ENCODE data around the gene CGRRF1. TPM values are rescaled to one million over a fixed set of nuclear protein-coding genes. Genes with fewer than 3 reads are reported as not detected.

Gene CGRRF1
- total RNA-seq (28.3 TPM), polyA plus RNA-seq (17.0 TPM)

DNA sequence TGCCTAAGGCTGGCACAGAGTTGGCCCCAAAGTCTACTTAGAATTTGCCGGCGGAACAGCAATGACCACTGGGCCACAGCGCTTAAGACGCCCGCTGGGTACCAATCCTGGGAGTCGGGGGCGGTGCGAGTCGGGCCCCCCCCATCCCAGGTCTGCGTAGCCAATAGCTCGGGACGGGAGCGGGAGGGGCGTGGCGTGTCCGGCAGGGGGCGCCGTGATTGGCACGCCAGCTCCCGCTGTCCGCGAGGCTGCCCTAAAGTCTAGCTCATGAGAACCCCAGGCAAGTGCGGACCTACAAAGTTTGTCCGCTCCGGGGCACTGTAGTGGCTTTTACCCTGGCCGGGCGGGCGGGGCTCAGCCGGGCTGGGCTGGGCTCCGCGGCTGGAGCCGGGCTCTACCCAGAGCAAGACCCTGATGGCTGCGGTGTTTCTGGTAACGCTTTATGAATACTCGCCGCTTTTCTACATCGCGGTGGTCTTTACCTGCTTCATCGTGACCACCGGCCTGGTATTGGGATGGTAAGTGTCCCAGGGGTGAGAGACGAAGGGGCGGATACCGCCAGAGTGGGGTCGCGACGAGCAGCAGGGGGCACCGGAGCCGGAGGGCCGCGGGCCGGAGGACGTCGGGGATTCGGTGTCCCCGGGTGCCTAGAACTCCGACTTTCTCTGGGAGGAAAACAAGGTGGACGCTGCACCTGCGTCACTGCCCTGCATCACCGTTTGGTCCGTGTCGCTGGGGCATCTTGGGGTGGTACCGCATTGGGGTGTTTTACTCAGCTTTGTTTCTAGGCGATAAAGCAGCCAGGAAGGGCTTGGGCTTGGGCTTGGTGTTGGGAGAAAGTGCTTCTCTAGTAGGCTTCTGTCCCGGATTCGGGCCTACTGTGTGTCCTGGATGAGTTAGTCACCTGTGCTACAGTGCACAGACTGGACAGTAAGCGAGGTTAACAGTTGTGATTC lies at the start of gene CGRRF1:
Gene CGRRF1 (plus strand): TSS at position 361 of the 956 bp plus-strand sequence. CDS start 54 bp downstream, at position 415.
- H3K4me1 ChIP-seq (ENCODE audit: insufficient read depth), result peaks cover 1% of the 10 kb centered on the region
- peak; percentile 90 for DNase-seq (ENCODE audit: extremely low spot score)
- H3K27ac ChIP-seq (ENCODE audit: low read depth), result peak within 1 kb of the TSS; percentile 58
- H3K4me3 ChIP-seq (ENCODE audit: low read depth, low read length), result peak within 1 kb of the TSS; percentile 79
- H3K36me3 ChIP-seq (ENCODE audit: insufficient read depth), result no peaks in the 10 kb centered on the region
- WGBS, result under 1% methylated on average over 66 of the region's 66 CpGs

DNA sequence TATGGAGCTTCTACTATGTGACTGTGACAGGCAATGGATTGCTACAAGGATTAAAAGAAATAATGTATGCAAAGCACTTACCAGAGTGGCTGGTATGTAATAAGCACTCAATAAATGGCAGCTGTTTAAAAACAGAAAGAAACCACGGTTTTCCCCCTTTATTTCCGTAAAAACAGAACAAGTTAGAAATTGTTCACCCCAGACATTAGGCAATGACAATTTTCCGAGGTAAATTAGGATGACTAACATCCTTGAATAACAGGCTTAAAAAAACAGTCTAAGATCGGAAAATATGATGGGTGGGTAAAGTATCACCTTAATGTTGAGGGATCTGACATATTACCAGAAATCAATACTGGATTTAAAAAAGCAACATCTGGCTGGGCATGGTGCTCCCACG lies 47.7 kb upstream of the CGRRF1 start:
- Histone ChIP-seq H3K27ac (ENCODE audit: low read depth) (no peak overlapping the region), H3K36me3 (ENCODE audit: insufficient read depth) (no peaks in the 10 kb centered on the region), H3K4me1 (ENCODE audit: insufficient read depth) (no peaks in the 10 kb centered on the region), H3K4me3 (ENCODE audit: low read depth, low read length) (no peak overlapping the region)
- no peak for DNase-seq (ENCODE audit: extremely low spot score)
- WGBS, result 81% methylated on average over 5 of the region's 5 CpGs

DNA sequence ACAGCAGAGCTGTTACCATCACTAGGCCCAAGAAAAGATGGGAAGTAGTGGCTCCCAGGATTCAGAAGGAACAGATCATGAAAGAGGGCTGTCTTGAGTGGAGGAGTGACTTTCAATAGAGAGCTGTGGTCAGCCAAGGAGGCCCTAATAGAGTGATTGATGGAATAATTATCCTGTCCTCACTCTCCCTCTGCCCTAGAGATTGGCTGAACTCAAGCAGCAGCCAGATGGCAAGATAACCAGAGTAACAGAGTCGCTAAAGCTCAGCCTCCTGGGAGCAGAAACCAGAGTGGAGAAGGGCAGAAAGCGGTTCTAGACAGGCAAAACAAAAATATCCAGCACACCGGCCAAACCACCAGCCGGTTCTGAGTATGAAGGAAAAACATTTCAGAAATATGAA lies 44.1 kb upstream of the CGRRF1 start:
- WGBS, result 78% methylated on average over 4 of the region's 4 CpGs

DNA sequence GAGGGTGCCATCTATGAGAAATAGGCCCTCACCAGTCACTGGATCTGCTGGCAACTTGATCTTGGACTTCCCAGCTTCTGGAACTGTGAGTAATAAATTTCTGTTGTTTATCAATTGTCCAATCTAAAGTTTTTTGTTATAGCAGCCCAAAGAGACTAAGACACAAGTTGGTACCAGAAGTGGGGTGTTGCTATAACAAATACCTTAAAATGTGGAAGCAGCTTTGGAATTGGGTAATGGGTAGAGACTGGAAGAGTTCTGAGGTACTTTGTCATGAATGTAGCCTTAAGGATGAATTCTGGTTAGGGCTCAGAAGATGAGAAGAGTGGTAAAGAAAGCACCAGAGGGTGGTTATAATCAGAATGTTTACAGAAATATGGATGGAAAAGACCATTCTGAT lies 42.4 kb upstream of the CGRRF1 start:
- Histone ChIP-seq H3K4me3 (ENCODE audit: low read depth, low read length) (no peak overlapping the region), H3K4me1 (ENCODE audit: insufficient read depth) (no peaks in the 10 kb centered on the region), H3K36me3 (ENCODE audit: insufficient read depth) (no peaks in the 10 kb centered on the region), H3K27ac (ENCODE audit: low read depth) (no peak overlapping the region)
- DNase-seq (ENCODE audit: extremely low spot score), result no peak

More for the DNA sequence above, 44.1 kb upstream of the CGRRF1 start:
- no peak overlapping the region for H3K4me3 ChIP-seq (ENCODE audit: low read depth, low read length)
- H3K36me3 ChIP-seq (ENCODE audit: insufficient read depth), result no peaks in the 10 kb centered on the region
- H3K4me1 ChIP-seq (ENCODE audit: insufficient read depth), result no peaks in the 10 kb centered on the region
- no peak overlapping the region for H3K27ac ChIP-seq (ENCODE audit: low read depth)
- no peak for DNase-seq (ENCODE audit: extremely low spot score)

GRCh38 chr14:54470701-54471100 lies 39.0 kb upstream of the CGRRF1 start:
- H3K36me3 ChIP-seq (ENCODE audit: insufficient read depth), result no peaks in the 10 kb centered on the region
- no peak overlapping the region for H3K27ac ChIP-seq (ENCODE audit: low read depth)
- no peak for DNase-seq (ENCODE audit: extremely low spot score)
- 93% methylated on average over 4 of the region's 4 CpGs for WGBS
- no peaks in the 10 kb centered on the region for H3K4me1 ChIP-seq (ENCODE audit: insufficient read depth)
- no peak overlapping the region for H3K4me3 ChIP-seq (ENCODE audit: low read depth, low read length)

DNA sequence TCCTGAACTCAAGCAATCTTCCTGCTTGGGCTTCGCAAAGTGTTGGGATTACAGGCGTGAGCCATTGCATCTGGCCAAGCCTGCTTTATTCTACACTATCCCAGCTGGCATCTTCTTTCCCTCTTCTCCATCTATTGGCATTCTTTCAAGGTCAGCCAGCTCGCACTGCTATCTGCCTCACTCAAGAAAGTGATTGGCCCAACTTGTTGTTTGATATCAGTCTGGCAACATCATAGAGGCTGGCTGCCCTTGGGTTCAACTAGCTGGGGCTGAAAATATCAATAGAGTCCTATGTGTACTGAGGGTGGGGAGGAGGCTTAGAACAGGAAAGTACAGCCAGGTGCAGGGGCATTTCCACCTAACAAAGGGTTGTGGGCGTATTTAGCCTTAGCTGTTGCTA lies 38.1 kb upstream of the CGRRF1 start:
- no peak overlapping the region for H3K4me3 ChIP-seq (ENCODE audit: low read depth, low read length)
- no peak for DNase-seq (ENCODE audit: extremely low spot score)
- WGBS, result 85% methylated on average over 4 of the region's 4 CpGs
- no peaks in the 10 kb centered on the region for H3K36me3 ChIP-seq (ENCODE audit: insufficient read depth)
- H3K27ac ChIP-seq (ENCODE audit: low read depth), result no peak overlapping the region
- no peaks in the 10 kb centered on the region for H3K4me1 ChIP-seq (ENCODE audit: insufficient read depth)

- no peak overlapping the region for H3K4me3 ChIP-seq (ENCODE audit: low read depth, low read length)
- H3K36me3 ChIP-seq (ENCODE audit: insufficient read depth), result no peaks in the 10 kb centered on the region
- no peak overlapping the region for H3K27ac ChIP-seq (ENCODE audit: low read depth)
- no peak for DNase-seq (ENCODE audit: extremely low spot score)
- no peaks in the 10 kb centered on the region for H3K4me1 ChIP-seq (ENCODE audit: insufficient read depth)
- 67% methylated on average over 4 of the region's 4 CpGs for WGBS
These were observed 37.4 kb upstream of the CGRRF1 start for GRCh38 chr14:54472315-54472714.

DNA sequence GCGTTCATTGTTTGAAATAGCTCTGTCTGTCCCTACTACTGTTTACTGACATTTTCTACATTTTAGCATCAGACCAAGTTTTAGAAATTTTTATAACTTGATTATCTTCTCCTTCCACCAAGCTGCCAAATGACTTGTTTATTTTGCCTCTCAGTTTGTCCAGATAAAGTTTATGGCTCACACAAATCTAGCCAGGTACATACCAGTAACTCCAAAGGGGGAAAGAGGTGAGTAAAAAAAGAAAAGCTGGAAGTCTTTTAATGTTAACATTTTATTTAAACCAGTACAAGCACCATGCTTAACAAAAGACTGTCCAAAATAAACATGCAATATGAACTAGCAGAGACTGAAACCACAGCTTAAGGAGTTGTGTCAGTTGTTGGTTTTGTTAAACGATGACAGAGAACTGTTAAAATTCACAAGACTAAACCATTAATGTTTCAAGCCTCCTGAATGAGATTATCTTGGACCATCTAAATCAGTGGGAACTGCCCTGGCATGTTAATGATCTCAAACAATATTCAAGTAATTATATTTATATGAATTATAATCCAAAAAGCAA lies 35.4 kb upstream of the CGRRF1 start:
- Histone ChIP-seq H3K4me1 (ENCODE audit: insufficient read depth) (no peaks in the 10 kb centered on the region), H3K27ac (ENCODE audit: low read depth) (no peak overlapping the region), H3K4me3 (ENCODE audit: low read depth, low read length) (no peak overlapping the region), H3K36me3 (ENCODE audit: insufficient read depth) (peaks cover 3% of the 10 kb centered on the region)
- WGBS, result 31% methylated on average over 2 of the region's 2 CpGs
- no peak for DNase-seq (ENCODE audit: extremely low spot score)

DNA sequence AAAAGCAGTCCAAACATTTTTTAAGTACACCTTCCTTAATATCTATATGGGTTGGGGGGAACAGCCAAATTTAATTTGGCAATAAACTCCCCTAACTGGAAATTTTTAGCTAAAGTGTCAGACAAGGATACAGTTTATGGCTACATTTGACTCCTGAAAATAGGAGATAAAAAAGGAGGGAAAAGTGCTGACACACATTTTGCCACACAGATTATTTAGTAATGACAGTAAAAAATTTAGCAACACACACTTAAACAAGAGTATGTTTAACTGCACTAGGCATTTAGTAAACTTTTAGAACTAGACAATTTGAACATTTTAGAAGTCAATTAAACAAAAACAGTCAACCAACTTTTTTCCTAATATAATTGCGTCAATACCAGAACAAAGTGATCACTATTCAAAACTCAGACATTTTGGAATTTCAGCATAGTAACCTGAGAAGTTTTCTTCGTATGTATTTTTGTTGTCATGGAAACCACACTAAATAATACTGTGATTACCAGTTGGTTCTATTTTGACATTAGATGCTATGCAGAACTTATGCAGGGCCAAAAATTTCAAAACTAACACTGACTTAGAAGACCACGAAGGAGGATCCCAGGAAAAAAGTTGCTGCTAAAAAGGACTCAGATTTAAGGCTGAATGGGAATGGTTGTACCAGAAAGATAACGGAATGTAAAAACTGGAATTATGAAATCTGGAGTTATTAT lies 34.4 kb upstream of the CGRRF1 start:
- H3K27ac ChIP-seq (ENCODE audit: low read depth), result no peak overlapping the region
- H3K4me3 ChIP-seq (ENCODE audit: low read depth, low read length), result no peak overlapping the region
- 56% methylated on average over 4 of the region's 4 CpGs for WGBS
- H3K4me1 ChIP-seq (ENCODE audit: insufficient read depth), result no peaks in the 10 kb centered on the region
- H3K36me3 ChIP-seq (ENCODE audit: insufficient read depth), result peaks cover 3% of the 10 kb centered on the region
- no peak for DNase-seq (ENCODE audit: extremely low spot score)

- whole genome bisulfite sequencing, result 82% methylated on average over 4 of the region's 4 CpGs
- Histone ChIP-seq H3K36me3 (ENCODE audit: insufficient read depth) (peaks cover 3% of the 10 kb centered on the region), H3K27ac (ENCODE audit: low read depth) (no peak overlapping the region), H3K4me3 (ENCODE audit: low read depth, low read length) (no peak overlapping the region), H3K4me1 (ENCODE audit: insufficient read depth) (no peaks in the 10 kb centered on the region)
- DNase-seq (ENCODE audit: extremely low spot score), result no peak
These were observed 33.8 kb upstream of the CGRRF1 start for GRCh38 chr14:54475911-54476310.

- 49% methylated on average over 3 of the region's 3 CpGs for WGBS
These were observed 31.0 kb upstream of the CGRRF1 start for GRCh38 chr14:54478636-54479215.

DNA sequence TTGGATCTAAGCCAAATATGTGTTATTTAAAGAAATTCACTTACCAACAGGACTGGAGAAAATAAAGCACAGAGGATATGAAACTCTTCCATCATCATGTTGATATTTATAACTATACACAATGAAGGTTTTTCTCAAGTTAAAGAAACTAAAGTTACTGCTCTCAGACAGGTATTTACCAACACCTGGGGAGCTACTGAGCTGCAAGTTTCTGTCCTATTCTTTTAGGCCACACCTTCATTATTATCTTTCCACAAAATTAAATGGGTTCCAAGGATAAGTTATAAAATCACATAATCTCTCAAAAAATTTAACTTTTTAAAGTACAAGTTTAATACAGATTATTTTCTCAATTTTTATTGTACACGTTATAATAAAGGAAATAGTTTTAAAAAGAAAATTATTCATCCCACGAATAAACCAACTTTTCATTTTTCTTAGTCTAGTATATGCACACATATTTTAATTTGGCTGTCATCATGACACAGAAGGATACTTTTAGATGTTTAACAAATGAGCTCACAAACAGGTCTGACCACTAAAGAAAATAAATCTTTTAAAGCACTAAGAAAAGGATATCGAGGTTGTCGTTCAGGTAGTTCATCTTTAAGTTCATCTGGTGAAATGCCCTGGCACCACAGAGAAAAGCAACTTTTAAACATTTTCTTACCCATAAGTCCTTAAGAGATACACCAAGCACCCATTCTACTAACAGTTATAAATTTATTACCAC lies 28.7 kb upstream of the CGRRF1 start:
- no peak for DNase-seq (ENCODE audit: extremely low spot score)
- 91% methylated on average over 4 of the region's 4 CpGs for WGBS
- Histone ChIP-seq H3K27ac (ENCODE audit: low read depth) (no peak overlapping the region), H3K4me1 (ENCODE audit: insufficient read depth) (no peaks in the 10 kb centered on the region), H3K4me3 (ENCODE audit: low read depth, low read length) (no peak overlapping the region), H3K36me3 (ENCODE audit: insufficient read depth) (peaks cover 3% of the 10 kb centered on the region)

More at GRCh38 chr14:54478636-54479215, 31.0 kb upstream of the CGRRF1 start:
- DNase-seq (ENCODE audit: extremely low spot score), result no peak
- no peak overlapping the region for H3K27ac ChIP-seq (ENCODE audit: low read depth)
- H3K36me3 ChIP-seq (ENCODE audit: insufficient read depth), result peaks cover 3% of the 10 kb centered on the region
- H3K4me1 ChIP-seq (ENCODE audit: insufficient read depth), result no peaks in the 10 kb centered on the region
- H3K4me3 ChIP-seq (ENCODE audit: low read depth, low read length), result no peak overlapping the region

DNA sequence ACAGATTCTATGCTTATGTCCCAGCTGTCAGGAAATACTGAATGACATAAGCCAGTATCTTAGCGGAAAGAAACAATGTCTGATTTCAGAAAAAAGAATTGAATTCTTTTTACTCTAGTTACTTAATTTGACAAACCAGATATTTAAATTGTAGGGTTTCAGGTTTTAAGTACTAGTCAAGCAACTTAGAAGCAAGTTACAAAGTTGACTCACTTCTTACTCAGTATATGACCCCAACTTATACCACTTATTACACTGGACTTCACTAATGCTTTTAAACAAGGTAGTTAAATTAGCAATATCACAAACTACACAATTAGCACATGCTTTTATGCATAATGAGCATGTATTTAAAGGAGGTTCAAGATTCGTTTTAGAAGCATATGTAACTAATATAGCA lies 28.0 kb upstream of the CGRRF1 start:
- DNase-seq (ENCODE audit: extremely low spot score), result no peak
- Histone ChIP-seq H3K4me3 (ENCODE audit: low read depth, low read length) (no peak overlapping the region), H3K36me3 (ENCODE audit: insufficient read depth) (peaks cover 3% of the 10 kb centered on the region), H3K4me1 (ENCODE audit: insufficient read depth) (no peaks in the 10 kb centered on the region), H3K27ac (ENCODE audit: low read depth) (no peak overlapping the region)
- WGBS, result 95% methylated on average over 2 of the region's 2 CpGs
